H9 (cell line): ENCODE measurements around the gene INTS15. TPM values are rescaled to one million over a fixed set of nuclear protein-coding genes. Genes with fewer than 3 reads are reported as not detected.

Source experiments
- DNase-seq: peaks from one replicate; pipeline ENCODE4 v3.0.0-alpha.2; 2017
- H2AFZ ChIP-seq: one replicate; pipeline ENCODE4 v1.6.1; 2013; ENCODE audit warnings: mild to moderate bottlenecking, low read length, control low read depth, moderate library complexity
- H2AK5ac ChIP-seq: 2 replicates; pipeline ENCODE4 v1.6.1; 2013; ENCODE audit warnings: low read length, control low read depth, mixed read lengths; ENCODE audit not compliant: insufficient read length
- H2BK120ac ChIP-seq: one replicate; pipeline ENCODE4 v1.6.1; 2013; ENCODE audit warnings: low read depth, mild to moderate bottlenecking, low read length, control low read depth, inconsistent platforms; ENCODE audit not compliant: poor library complexity, severe bottlenecking
- H2BK12ac ChIP-seq: 2 replicates; pipeline ENCODE4 v1.6.1; 2013; ENCODE audit warnings: low read length, control low read depth, mixed read lengths, low read depth; ENCODE audit not compliant: insufficient read length
- H2BK15ac ChIP-seq: 2 replicates; pipeline ENCODE4 v1.6.1; 2013; ENCODE audit warnings: low read depth, low read length, control low read depth
- H2BK20ac ChIP-seq: one replicate; pipeline ENCODE4 v1.6.1; 2013; ENCODE audit warnings: low read depth, mild to moderate bottlenecking, low read length, control low read depth, inconsistent platforms; ENCODE audit not compliant: poor library complexity, severe bottlenecking
- H2BK5ac ChIP-seq: 2 replicates; pipeline ENCODE4 v1.6.1; 2013; ENCODE audit warnings: low read length, control low read depth, mixed read lengths; ENCODE audit not compliant: insufficient read length
- H3K14ac ChIP-seq: 2 replicates; pipeline ENCODE4 v1.6.1; 2013; ENCODE audit warnings: low read length, control low read depth; ENCODE audit not compliant: insufficient read depth
- H3K18ac ChIP-seq: 2 replicates; pipeline ENCODE4 v1.6.1; 2013; ENCODE audit warnings: low read depth, mild to moderate bottlenecking, mixed read lengths, low read length, control low read depth; ENCODE audit not compliant: insufficient read length
- H3K23ac ChIP-seq: 2 replicates; pipeline ENCODE4 v1.6.1; 2013; ENCODE audit warnings: low read length, control low read depth, mixed read lengths, low read depth; ENCODE audit not compliant: insufficient read length
- H3K23me2 ChIP-seq: 2 replicates; pipeline ENCODE4 v1.6.1; 2013; ENCODE audit warnings: low read depth, mild to moderate bottlenecking, mixed read lengths, low read length, control low read depth; ENCODE audit not compliant: insufficient read length, poor library complexity, severe bottlenecking
- H3K27ac ChIP-seq: 2 replicates; pipeline ENCODE4 v1.5.1; 2013; ENCODE audit warnings: low read length, control low read depth, mixed read lengths, low read depth; ENCODE audit not compliant: insufficient read length
- H3K27me3 ChIP-seq: 2 replicates; pipeline ENCODE4 v1.6.1; 2013; ENCODE audit warnings: low read length, control low read depth, inconsistent platforms; ENCODE audit not compliant: insufficient read depth
- H3K4ac ChIP-seq: 2 replicates; pipeline ENCODE4 v1.6.1; 2013; ENCODE audit warnings: low read depth, mild to moderate bottlenecking, control low read depth, inconsistent platforms, low read length, moderate library complexity
- H3K4me1 ChIP-seq: 2 replicates; pipeline ENCODE4 v1.6.1; 2013; ENCODE audit warnings: low read length, control low read depth, inconsistent platforms; ENCODE audit not compliant: insufficient read depth
- H3K4me2 ChIP-seq: 2 replicates; pipeline ENCODE4 v1.6.1; 2013; ENCODE audit warnings: low read length, control low read depth, mixed read lengths; ENCODE audit not compliant: insufficient read length, insufficient read depth
- H3K56ac ChIP-seq: 2 replicates; pipeline ENCODE4 v1.6.1; 2013; ENCODE audit warnings: low read depth, mild to moderate bottlenecking, mixed read lengths, low read length, control low read depth; ENCODE audit not compliant: insufficient read length
- H3K79me1 ChIP-seq: 2 replicates; pipeline ENCODE4 v1.6.1; 2013; ENCODE audit warnings: low read depth, mild to moderate bottlenecking, moderate library complexity, low read length, control low read depth, inconsistent platforms; ENCODE audit not compliant: insufficient read depth, poor library complexity, severe bottlenecking
- H3K79me2 ChIP-seq: 2 replicates; pipeline ENCODE4 v1.6.1; 2013; ENCODE audit warnings: low read length, control low read depth, inconsistent platforms; ENCODE audit not compliant: insufficient read depth
- H3K9ac ChIP-seq: 2 replicates; pipeline ENCODE4 v1.6.1; 2013; ENCODE audit warnings: low read length, control low read depth, mixed read lengths; ENCODE audit not compliant: insufficient read length; ENCODE audit errors: extremely low read depth
- H3K9me3 ChIP-seq: one replicate; pipeline ENCODE4 v1.6.1; 2013; ENCODE audit warnings: low read depth, low read length, inconsistent platforms; ENCODE audit not compliant: control insufficient read depth
- H3T11ph ChIP-seq: one replicate; pipeline ENCODE4 v1.6.1; 2013; ENCODE audit warnings: mild to moderate bottlenecking, low read length, control low read depth, inconsistent platforms
- H4K20me1 ChIP-seq: one replicate; pipeline ENCODE4 v1.6.1; 2013; ENCODE audit not compliant: control insufficient read depth, insufficient read length, insufficient read depth
- H4K5ac ChIP-seq: 2 replicates; pipeline ENCODE4 v1.6.1; 2013; ENCODE audit warnings: low read depth, mild to moderate bottlenecking, mixed read lengths, low read length, control low read depth; ENCODE audit not compliant: insufficient read length
- H4K8ac ChIP-seq: replicated peaks from 2 replicates; pipeline ENCODE4 v1.6.1; 2013; ENCODE audit warnings: low read length, control low read depth, mixed read lengths, low read depth; ENCODE audit not compliant: insufficient read length
- H4K91ac ChIP-seq: 2 replicates; pipeline ENCODE4 v1.6.1; 2013; ENCODE audit warnings: low read depth, mild to moderate bottlenecking, moderate library complexity, mixed read lengths, low read length, control low read depth; ENCODE audit not compliant: insufficient read length
- H3K27ac Mint-ChIP-seq, 3 experiments: 2 replicates in 2 of 3; 3 replicates in 1 of 3; pipeline ENCODE4 v1.8.0; 2020 to 2021; ENCODE audit warnings: mixed read lengths in 3 of 3, mild to moderate bottlenecking in 1 of 3, moderate library complexity in 1 of 3
- H3K27me3 Mint-ChIP-seq: 2 replicates; pipeline ENCODE4 v1.8.0; 2021; ENCODE audit warnings: low read depth, mild to moderate bottlenecking, moderate library complexity, mixed read lengths
- H3K36me3 Mint-ChIP-seq, 3 experiments: 2 replicates in 2 of 3; 3 replicates in 1 of 3; pipeline ENCODE4 v1.8.0; 2020 to 2021; ENCODE audit warnings: low read depth in 3 of 3, mixed read lengths in 3 of 3; ENCODE audit not compliant: insufficient read depth in 1 of 3
- H3K4me1 Mint-ChIP-seq, 2 experiments: 2 replicates each; pipeline ENCODE4 v1.8.0; 2020; ENCODE audit warnings: mixed read lengths in 2 of 2
- H3K4me3 Mint-ChIP-seq, 2 experiments: 2 replicates in 1 of 2; 3 replicates in 1 of 2; pipeline ENCODE4 v1.8.0; 2020 to 2021; ENCODE audit warnings: mild to moderate bottlenecking in 2 of 2, mixed read lengths in 2 of 2, moderate library complexity in 1 of 2
- H3K9me3 Mint-ChIP-seq, 2 experiments: 2 replicates in 1 of 2; 3 replicates in 1 of 2; pipeline ENCODE4 v1.8.0; 2020; ENCODE audit warnings: mild to moderate bottlenecking in 2 of 2, mixed read lengths in 2 of 2, moderate library complexity in 1 of 2
- WGBS: extraction: QIAGEN DNeasy Blood & Tissue Kit; methylation state at CpG from one replicate; pipeline ENCODE4 v1.1.7; 2013; ENCODE audit warnings: missing lambda C conversion rate, low lambda C conversion rate, mixed read lengths; ENCODE audit not compliant: insufficient read length; ENCODE audit errors: extremely low coverage; 5-methylcytosine and 5-hydroxymethylcytosine counted together
- total RNA-seq: library from RNA; stranded (reverse); gene quantifications from 2 replicates; pipeline ENCODE4 v1.2.1, GENCODE V29; 2021
- TF ChIP-seq, protein P1 (sequence below): fragments of 200-600 bp; sonication (generic); conservative IDR thresholded peaks from 3 replicates; pipeline ENCODE4 v1.8.0; 2021; ENCODE audit warnings: antibody characterized with exemption, mild to moderate bottlenecking

INTS15 gene
- total RNA-seq, 1 experiment from 2014 or later: 42.9 TPM

DNA sequence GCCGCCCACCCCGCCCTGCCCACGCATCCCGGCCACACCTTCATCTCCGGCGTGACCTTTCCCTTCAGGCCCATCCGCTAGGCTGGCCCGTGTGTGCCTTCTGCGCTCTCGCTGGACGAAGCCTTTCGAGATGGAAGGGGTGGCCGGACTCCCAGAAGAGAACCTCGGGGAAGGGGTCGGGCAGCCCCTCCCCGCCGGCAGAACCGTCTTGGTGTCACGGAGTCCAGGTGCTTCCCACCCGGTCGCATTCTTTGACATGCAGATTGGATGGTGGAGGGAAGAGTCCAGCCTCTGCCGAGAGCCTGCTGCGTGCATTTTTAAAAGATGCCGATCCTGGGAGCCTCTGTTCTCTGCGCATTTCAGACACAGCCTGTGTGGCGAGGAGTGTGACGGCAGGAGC, 18.3 kb downstream of the INTS15 start:
- no peak overlapping the region for H3K23ac ChIP-seq
- H3K27me3 Mint-ChIP-seq: no peaks in the 10 kb centered on the region; the same call in 1 of the 2 replicates
- WGBS: no CpG with 5 or more reads among the region's 27 CpGs

More for the DNA sequence above, 18.3 kb downstream of the INTS15 start:
- H4K5ac ChIP-seq: no peak overlapping the region
- H4K8ac ChIP-seq: no peak overlapping the region
- no peaks in the 10 kb centered on the region for H3K23me2 ChIP-seq
- H3K4me2 ChIP-seq: no peak overlapping the region
- Mint-ChIP-seq H3K27ac (no peak overlapping the region), H3K4me1 (no peaks in the 10 kb centered on the region), H3K36me3 (peaks cover 6 to 43% (median 29%) of the 10 kb centered on the region in 3 experiments; a peak in 6 of 7 replicates), H3K9me3 (no peaks in the 10 kb centered on the region; a peak in 1 of 5 replicates), H3K4me3 (no peak overlapping the region)
- H2AFZ ChIP-seq: no peak overlapping the region
- H3K9me3 ChIP-seq: no peaks in the 10 kb centered on the region
- no peak overlapping the region for H3T11ph ChIP-seq
- H3K79me1 ChIP-seq: no peaks in the 10 kb centered on the region
- no peak overlapping the region for H2BK12ac ChIP-seq
- no peak overlapping the region for H2BK20ac ChIP-seq
- no peak overlapping the region for H3K4ac ChIP-seq
- H2BK120ac ChIP-seq: no peak overlapping the region
- no peak overlapping the region for H3K56ac ChIP-seq
- no peaks in the 10 kb centered on the region for H3K27me3 ChIP-seq
- H2AK5ac ChIP-seq: no peak overlapping the region
- H2BK5ac ChIP-seq: no peak overlapping the region
- no peak for DNase-seq
- no peak overlapping the region; the same call in 1 of the 2 replicates for H3K14ac ChIP-seq
- no peak overlapping the region for H3K27ac ChIP-seq
- no peaks in the 10 kb centered on the region for H4K20me1 ChIP-seq
- no peak overlapping the region for H3K18ac ChIP-seq
- H3K79me2 ChIP-seq: no peaks in the 10 kb centered on the region
- H3K9ac ChIP-seq: no peak overlapping the region
- no peaks in the 10 kb centered on the region for H3K4me1 ChIP-seq
- H4K91ac ChIP-seq: no peak overlapping the region
- TF ChIP-seq, protein P1, sequence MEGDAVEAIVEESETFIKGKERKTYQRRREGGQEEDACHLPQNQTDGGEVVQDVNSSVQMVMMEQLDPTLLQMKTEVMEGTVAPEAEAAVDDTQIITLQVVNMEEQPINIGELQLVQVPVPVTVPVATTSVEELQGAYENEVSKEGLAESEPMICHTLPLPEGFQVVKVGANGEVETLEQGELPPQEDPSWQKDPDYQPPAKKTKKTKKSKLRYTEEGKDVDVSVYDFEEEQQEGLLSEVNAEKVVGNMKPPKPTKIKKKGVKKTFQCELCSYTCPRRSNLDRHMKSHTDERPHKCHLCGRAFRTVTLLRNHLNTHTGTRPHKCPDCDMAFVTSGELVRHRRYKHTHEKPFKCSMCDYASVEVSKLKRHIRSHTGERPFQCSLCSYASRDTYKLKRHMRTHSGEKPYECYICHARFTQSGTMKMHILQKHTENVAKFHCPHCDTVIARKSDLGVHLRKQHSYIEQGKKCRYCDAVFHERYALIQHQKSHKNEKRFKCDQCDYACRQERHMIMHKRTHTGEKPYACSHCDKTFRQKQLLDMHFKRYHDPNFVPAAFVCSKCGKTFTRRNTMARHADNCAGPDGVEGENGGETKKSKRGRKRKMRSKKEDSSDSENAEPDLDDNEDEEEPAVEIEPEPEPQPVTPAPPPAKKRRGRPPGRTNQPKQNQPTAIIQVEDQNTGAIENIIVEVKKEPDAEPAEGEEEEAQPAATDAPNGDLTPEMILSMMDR: no peak
- H2BK15ac ChIP-seq: no peak overlapping the region
